Panc1 (cell line): ENCODE results near the gene DTNBP1. TPM values are rescaled to one million over a fixed set of nuclear protein-coding genes. Genes with fewer than 3 reads are reported as not detected.

ENCODE experiments used
- ATAC-seq: fragments of 200-7000 bp; cut with Tn5 transposase; 2 replicates; pipeline ENCODE4 v1.9.1; 2020; ENCODE audit warnings: mild to moderate bottlenecking, moderate library complexity
- BruUV-seq: library from RNA; stranded (reverse); fragments of 400-500 nt; replicated peaks from 2 replicates; lab custom pipeline; 2021; lab: Mats Ljungman, UMichigan
- CTCF ChIA-PET: fragments of 300-600 bp; sonication (Branson Sonifier 250); formaldehyde crosslinking; loops from one replicate; lab custom pipeline; 2022; ENCODE audit warnings: antibody characterized with exemption; lab: Charles Lee
- POLR2A ChIA-PET: fragments of 300-600 bp; sonication (Branson Sonifier 250); formaldehyde crosslinking; loops from one replicate; lab custom pipeline; 2022; ENCODE audit warnings: antibody characterized with exemption; lab: Charles Lee
- DNase-seq: peaks from one replicate; pipeline ENCODE4 v3.0.0-alpha.2; 2010; ENCODE audit warnings: low read depth, low spot score
- H3K27ac ChIP-seq: 2 replicates; pipeline ENCODE4 v1.5.1; 2011; ENCODE audit warnings: mild to moderate bottlenecking, low read length, inconsistent platforms
- H3K27me3 ChIP-seq: fragments of 200-500 bp; sonication (Bioruptor generic); 2 replicates; pipeline ENCODE4 v1.6.0; 2014; ENCODE audit warnings: low read length, inconsistent platforms; ENCODE audit not compliant: control insufficient read depth, insufficient read depth
- H3K36me3 ChIP-seq: fragments of 200-500 bp; sonication (Bioruptor generic); 2 replicates; pipeline ENCODE4 v1.5.1; 2014; ENCODE audit warnings: inconsistent platforms, mild to moderate bottlenecking, low read length, moderate library complexity; ENCODE audit not compliant: control insufficient read depth, insufficient read depth
- H3K4me1 ChIP-seq: 2 replicates; pipeline ENCODE4 v1.5.1; 2011; ENCODE audit warnings: inconsistent platforms, mild to moderate bottlenecking, low read length, moderate library complexity; ENCODE audit not compliant: control insufficient read depth, insufficient read depth
- H3K4me3 ChIP-seq, 2 experiments: 2 replicates each; pipeline ENCODE4 v1.5.1; 2011 to 2012; ENCODE audit warnings: low read depth in 2 of 2, low read length in 2 of 2, mild to moderate bottlenecking in 2 of 2, inconsistent platforms in 1 of 2, moderate library complexity in 1 of 2
- H3K9me3 ChIP-seq: fragments of 200-500 bp; sonication (Bioruptor generic); 2 replicates; pipeline ENCODE4 v1.5.1; 2014; ENCODE audit warnings: low read depth, mild to moderate bottlenecking, inconsistent platforms, low read length, moderate library complexity; ENCODE audit not compliant: control insufficient read depth, insufficient read depth
- CTCF ChIP-seq: fragments of 450-650 bp; IDR thresholded peaks from 2 replicates; pipeline ENCODE4 v1.5.1; 2017; ENCODE audit warnings: mild to moderate bottlenecking
- POLR2AphosphoS5 ChIP-seq: IDR thresholded peaks from 2 replicates; pipeline ENCODE4 v1.6.1; 2012; ENCODE audit warnings: mild to moderate bottlenecking, low read depth, low read length, moderate library complexity
- REST ChIP-seq, 2 experiments: IDR thresholded peaks; 2 replicates each; pipeline ENCODE4 v1.6.1; 2011 to 2012; ENCODE audit warnings: low read depth in 2 of 2, control low read depth in 1 of 2, low read length in 1 of 2, mild to moderate bottlenecking in 1 of 2, moderate library complexity in 1 of 2; ENCODE audit not compliant: insufficient read depth in 1 of 2
- SIN3A ChIP-seq: IDR thresholded peaks from 2 replicates; pipeline ENCODE4 v1.6.1; 2012; ENCODE audit warnings: low read depth, mild to moderate bottlenecking, low read length, moderate library complexity, borderline replicate concordance; ENCODE audit not compliant: insufficient read depth
- TCF7L2 ChIP-seq: IDR thresholded peaks from 2 replicates; pipeline ENCODE4 v1.6.1; 2011; ENCODE audit warnings: mild to moderate bottlenecking, low read depth, low read length, inconsistent platforms
- in situ Hi-C: cut with HindIII; loops from 2 replicates; pipeline ENCODE4 v1.10.0; 2016; ENCODE audit warnings: low sequenced_read_pairs, low pct_unique_long_range_greater_than_20kb
- intact Hi-C: fragments of 100-400 bp; cut with micrococcal nuclease; formaldehyde crosslinking; loops from one replicate; pipeline ENCODE4 v1.10.0; 2022; ENCODE audit not compliant: unreplicated experiment
- total RNA-seq: library from RNA; stranded (reverse); gene quantifications from one replicate; pipeline ENCODE4 v1.2.1, GENCODE V29; 2021; ENCODE audit not compliant: unreplicated experiment

DTNBP1 gene
- total RNA-seq, 1 experiment from 2014 or later, result 29.3 TPM

GRCh38 chr6:15483060-15483459 lies 179.8 kb downstream of the DTNBP1 start:
- ChIA-PET POLR2A (no interaction called here), CTCF (no interaction called here)
- no peaks in the 10 kb centered on the region for H3K36me3 ChIP-seq
- TF ChIP-seq POLR2AphosphoS5 (no peak), CTCF (no peak), TCF7L2 (no peak), REST (IDR thresholded peaks at IDR 0.05; ENCODE audit: insufficient read depth in 1 of 2, low read depth in 2 of 2, low read length in 1 of 2) (no peak), SIN3A (no peak)
- in situ Hi-C loops (no loop called here), intact Hi-C loops (no loop called here)
- no peak overlapping the region for H3K27ac ChIP-seq
- ATAC-seq, result no peak
- no peak for DNase-seq
- no peaks in the 10 kb centered on the region for H3K27me3 ChIP-seq
- H3K4me3 ChIP-seq, result no peak overlapping the region
- BruUV-seq, result no TSS peak
- no peaks in the 10 kb centered on the region for H3K9me3 ChIP-seq
- no peaks in the 10 kb centered on the region for H3K4me1 ChIP-seq

- Histone ChIP-seq H3K4me3 (no peak overlapping the region), H3K4me1 (no peaks in the 10 kb centered on the region), H3K27me3 (no peaks in the 10 kb centered on the region), H3K27ac (no peak overlapping the region), H3K36me3 (no peaks in the 10 kb centered on the region), H3K9me3 (no peaks in the 10 kb centered on the region)
- POLR2A ChIA-PET, result no interaction called here
- BruUV-seq, result no TSS peak
- intact Hi-C loops, result no loop called here
- DNase-seq (no peak), ATAC-seq (no peak)
- in situ Hi-C loops, result no loop called here
- CTCF ChIA-PET, result no interaction called here
- TF ChIP-seq TCF7L2, result no peak
- no peak for TF ChIP-seq SIN3A
- TF ChIP-seq CTCF, result no peak
- no peak for TF ChIP-seq POLR2AphosphoS5
- no peak for TF ChIP-seq REST (IDR thresholded peaks at IDR 0.05; ENCODE audit: insufficient read depth in 1 of 2, low read depth in 2 of 2, low read length in 1 of 2)
Observed at GRCh38 chr6:15481390-15482291, 181.2 kb downstream of the DTNBP1 start.
